Thymus (tissue), 11 donors: Measurements from ENCODE around the gene DAND5. TPM values are rescaled to one million over a fixed set of nuclear protein-coding genes. Genes with fewer than 3 reads are reported as not detected.
A peak's percentile ranks its signal among the peaks of the same experiment; 100 is the strongest.

Source experiments
- DNase-seq, 9 donors: peaks; one replicate each; pipeline ENCODE4 v3.0.0-alpha.2; 2013; ENCODE audit warnings: low spot score in 9 of 9, low read depth in 6 of 9, missing footprints in 1 of 9
- H3K27ac ChIP-seq, 2 donors: one replicate each; pipeline ENCODE4 v1.5.1; 2013; ENCODE audit warnings: control low read depth in 1 of 2, low read depth in 1 of 2, low read length in 1 of 2, mild to moderate bottlenecking in 1 of 2, moderate library complexity in 1 of 2
- H3K27me3 ChIP-seq, 2 donors: one replicate each; pipeline ENCODE4 v1.5.1; 2013; ENCODE audit warnings: low read length in 1 of 2; ENCODE audit not compliant: control insufficient read depth in 2 of 2, insufficient read depth in 1 of 2
- H3K36me3 ChIP-seq, 2 donors: one replicate each; pipeline ENCODE4 v1.5.1; 2013; ENCODE audit warnings: low read length in 1 of 2, mild to moderate bottlenecking in 1 of 2, moderate library complexity in 1 of 2; ENCODE audit not compliant: control insufficient read depth in 2 of 2, insufficient read depth in 2 of 2
- H3K4me1 ChIP-seq, 2 donors: one replicate each; pipeline ENCODE4 v1.5.1; 2013; ENCODE audit warnings: low read length in 2 of 2; ENCODE audit not compliant: control insufficient read depth in 2 of 2, insufficient read depth in 2 of 2
- H3K4me3 ChIP-seq, 2 donors: one replicate each; pipeline ENCODE4 v1.5.1; 2013; ENCODE audit warnings: low read length in 2 of 2, control low read depth in 1 of 2, mild to moderate bottlenecking in 1 of 2
- H3K9me3 ChIP-seq, 2 donors: one replicate each; pipeline ENCODE4 v1.5.1; 2013; ENCODE audit warnings: low read length in 1 of 2, mild to moderate bottlenecking in 1 of 2; ENCODE audit not compliant: control insufficient read depth in 2 of 2, insufficient read depth in 1 of 2
- WGBS: extraction: QIAGEN DNeasy Blood & Tissue Kit; methylation state at CpG from one replicate; pipeline ENCODE4 v1.1.7; 2013; 5-methylcytosine and 5-hydroxymethylcytosine counted together
- polyA plus RNA-seq: library from polyadenylated mRNA; stranded (reverse); fragments of 200-250 nt; gene quantifications from one replicate; pipeline ENCODE4 v1.2.3, GENCODE V29; 2013
- total RNA-seq: library from RNA; stranded (reverse); fragments of 120-200 nt; gene quantifications from one replicate; pipeline ENCODE4 v1.2.4, GENCODE V29; 2013
- donor health status: healthy.

Gene DAND5
- total and polyA plus RNA-seq, 2 donors: 0.09 TPM

DNA sequence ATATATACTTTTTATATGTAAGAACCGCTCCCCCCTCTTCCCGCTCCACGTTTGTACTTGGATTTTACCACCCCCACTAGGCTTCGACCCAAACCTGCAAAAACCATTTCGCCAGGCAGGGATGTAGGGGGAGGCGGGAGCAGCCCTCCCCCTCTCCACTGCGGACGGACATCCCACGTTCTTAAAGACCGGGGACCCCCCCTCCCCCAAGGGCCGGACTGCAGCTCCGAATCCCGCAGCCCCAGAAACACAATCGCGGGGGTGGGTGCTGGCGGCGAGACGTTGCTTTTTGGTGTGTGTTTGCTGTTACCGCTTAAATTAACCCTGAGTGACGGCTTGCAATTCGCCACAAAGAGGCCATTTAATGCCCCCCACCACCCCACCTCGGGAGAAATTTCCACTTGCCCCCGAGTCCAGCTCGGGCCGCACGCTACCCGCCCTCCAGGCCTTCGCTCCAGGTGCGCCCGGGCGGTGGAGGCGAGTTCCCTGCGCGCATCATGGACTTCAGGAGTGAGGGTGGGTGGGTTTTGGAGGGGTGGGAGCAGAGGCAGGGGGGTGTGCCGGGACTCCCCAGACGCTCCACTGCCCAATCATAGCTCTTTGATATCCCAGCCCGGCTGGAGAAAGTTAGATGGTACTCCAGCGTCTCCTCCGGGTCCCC, 41.7 kb downstream of the DAND5 start:
- peaks cover 3 to 21% of the 10 kb centered on the region in 2 donors for H3K9me3 ChIP-seq
- no peak for DNase-seq
- H3K4me1 ChIP-seq: peaks cover 0 to 14% of the 10 kb centered on the region in 2 donors
- H3K27me3 ChIP-seq: peaks cover 70 to 100% of the 10 kb centered on the region in 2 donors
- H3K36me3 ChIP-seq: no peaks in the 10 kb centered on the region
- WGBS: 22% methylated on average over 39 of the region's 39 CpGs
- H3K27ac ChIP-seq: no peak overlapping the region
- no peak overlapping the region for H3K4me3 ChIP-seq

DNA sequence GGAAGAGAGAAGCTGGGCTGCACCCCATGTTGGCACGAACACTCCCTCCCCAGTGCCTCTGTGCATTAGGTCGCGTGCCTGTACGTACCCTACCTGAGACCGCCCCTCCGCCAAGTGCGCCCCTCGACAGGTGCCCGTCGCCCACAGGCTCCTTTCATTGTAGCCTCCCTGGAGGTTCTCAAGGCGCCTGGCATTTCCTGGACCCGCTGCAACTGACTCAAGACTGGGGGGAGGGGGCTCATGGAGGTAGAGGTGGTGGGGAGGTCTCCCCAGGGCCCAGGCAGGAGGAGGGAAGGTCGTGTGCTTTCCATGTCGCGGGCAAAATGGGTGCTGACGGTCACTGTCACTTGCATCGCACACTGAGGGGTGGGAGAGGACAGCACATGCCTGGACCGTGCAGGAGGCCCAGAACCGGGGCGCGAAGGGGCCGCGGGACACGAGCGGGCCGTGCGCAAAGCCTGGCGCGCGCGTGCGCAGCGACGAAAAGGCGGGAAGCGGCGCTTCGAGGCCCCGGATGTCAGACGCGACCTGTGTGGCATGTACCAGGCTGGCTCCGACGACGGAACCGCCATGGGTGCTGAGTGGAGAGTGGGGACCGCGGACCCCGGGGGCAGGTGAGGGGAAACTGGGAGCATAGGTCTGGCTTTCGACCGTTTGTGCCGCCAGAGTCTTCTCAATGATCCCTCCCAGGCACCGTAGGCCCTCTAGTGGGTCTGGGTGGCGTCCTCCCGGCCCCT, 42.4 kb downstream of the DAND5 start:
- Histone ChIP-seq H3K27me3 (peaks cover 72 to 100% of the 10 kb centered on the region in 2 donors), H3K36me3 (no peaks in the 10 kb centered on the region), H3K9me3 (peaks cover 3 to 21% of the 10 kb centered on the region in 2 donors), H3K4me1 (peaks cover 0 to 14% of the 10 kb centered on the region in 2 donors), H3K27ac (no peak overlapping the region), H3K4me3 (no peak overlapping the region)
- DNase-seq: no peak
- 25% methylated on average over 54 of the region's 54 CpGs for WGBS

DNA sequence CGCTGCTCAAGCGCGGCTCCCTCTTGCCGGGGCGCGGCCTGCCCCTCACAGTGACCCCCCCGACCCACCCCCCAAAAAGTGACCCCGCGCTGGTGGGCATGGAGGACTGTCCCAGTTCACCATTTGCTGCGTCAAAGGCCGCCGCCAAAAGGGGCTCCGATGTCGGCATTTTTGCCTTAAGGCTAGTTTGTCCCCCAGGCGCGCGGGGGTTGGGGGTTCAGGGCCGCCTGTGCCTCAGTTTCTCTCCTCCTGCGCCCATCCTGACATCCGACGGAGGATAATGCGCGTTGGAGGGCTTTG, 43.0 kb downstream of the DAND5 start:
- no peaks in the 10 kb centered on the region for H3K36me3 ChIP-seq
- H3K4me3 ChIP-seq: no peak overlapping the region
- peaks cover 76 to 100% of the 10 kb centered on the region in 2 donors for H3K27me3 ChIP-seq
- peaks cover 0 to 14% of the 10 kb centered on the region in 2 donors for H3K4me1 ChIP-seq
- WGBS: 9% methylated on average over 23 of the region's 23 CpGs
- peaks cover 3 to 21% of the 10 kb centered on the region in 2 donors for H3K9me3 ChIP-seq
- no peak for DNase-seq
- peak overlapping the region in 1 of 2 donors; percentile 18 for H3K27ac ChIP-seq

DNA sequence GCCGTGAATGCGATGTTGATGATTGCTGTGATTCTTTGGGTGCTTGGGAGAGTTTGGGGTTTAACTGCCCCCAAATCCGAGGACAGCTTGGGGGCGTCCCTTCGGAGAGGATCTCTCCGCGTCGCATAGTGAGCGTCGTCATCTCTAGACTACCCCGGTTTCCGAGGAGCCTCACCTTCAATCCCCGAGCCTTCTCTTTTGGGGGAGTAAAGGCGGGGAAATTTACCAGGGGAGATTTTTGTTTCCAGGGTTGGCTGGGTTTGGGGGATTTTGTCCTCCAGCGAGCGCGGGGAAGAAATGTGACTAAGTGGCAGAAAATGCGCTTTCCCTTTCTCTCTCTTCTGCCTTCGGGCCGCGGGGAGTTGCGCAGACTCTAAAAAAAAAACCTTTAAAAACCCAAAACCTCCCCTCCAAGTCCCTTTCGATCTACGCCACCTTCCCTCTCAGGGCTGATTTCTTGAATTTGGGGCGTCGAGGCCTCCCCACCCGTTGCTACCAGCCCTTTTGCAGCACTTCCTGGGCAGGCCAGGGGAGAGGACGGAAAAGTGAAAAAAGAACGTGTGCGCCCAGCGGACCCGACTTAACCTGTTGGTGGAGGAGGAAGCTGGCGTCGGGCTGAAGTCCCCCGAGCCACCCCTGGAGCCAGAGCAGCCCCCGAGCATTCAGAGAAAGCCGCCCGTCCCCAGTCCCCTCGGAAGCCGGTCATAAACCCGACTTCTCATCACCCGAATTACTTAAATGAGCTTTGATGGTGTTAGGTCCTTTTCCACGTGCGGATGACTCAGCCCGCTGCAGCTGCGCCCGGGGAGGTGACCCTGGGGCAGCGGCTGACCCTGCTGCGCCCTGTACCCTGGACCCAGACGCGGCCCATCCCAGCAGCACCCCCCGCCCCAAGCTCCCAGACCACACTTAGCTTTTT, 43.6 kb downstream of the DAND5 start:
- H3K9me3 ChIP-seq: peaks cover 3 to 21% of the 10 kb centered on the region in 2 donors
- WGBS: 6% methylated on average over 52 of the region's 52 CpGs
- H3K27ac ChIP-seq: peak overlapping the region in 1 of 2 donors; percentile 18
- no peak for DNase-seq
- H3K4me1 ChIP-seq: peaks cover 0 to 14% of the 10 kb centered on the region in 2 donors
- peak overlapping the region in 1 of 2 donors; percentile 32 for H3K4me3 ChIP-seq
- peaks cover 80 to 100% of the 10 kb centered on the region in 2 donors for H3K27me3 ChIP-seq
- H3K36me3 ChIP-seq: no peaks in the 10 kb centered on the region

DNA sequence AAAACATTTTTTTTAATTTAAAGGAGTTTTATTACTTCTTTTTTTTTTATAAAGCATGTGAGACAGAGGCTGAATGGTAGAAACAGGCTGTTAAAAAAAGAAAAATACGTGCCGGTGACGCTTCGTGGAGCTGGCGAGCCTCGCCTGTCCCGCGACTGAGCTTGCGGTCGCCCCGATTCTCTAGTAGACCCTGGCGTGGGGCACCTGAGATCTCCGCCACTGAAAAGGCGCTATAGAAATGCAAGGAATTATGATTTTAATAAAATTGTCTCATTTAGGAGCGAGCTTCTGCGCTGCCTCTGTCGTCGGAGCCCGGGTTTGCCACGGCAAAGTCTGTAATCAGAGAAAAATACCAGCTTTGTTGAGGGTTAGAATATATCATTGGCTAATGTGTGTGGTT, 44.3 kb downstream of the DAND5 start:
- peaks cover 78 to 100% of the 10 kb centered on the region in 2 donors for H3K27me3 ChIP-seq
- peaks cover 3 to 21% of the 10 kb centered on the region in 2 donors for H3K9me3 ChIP-seq
- H3K27ac ChIP-seq: no peak overlapping the region
- WGBS: 4% methylated on average over 20 of the region's 20 CpGs
- H3K4me3 ChIP-seq: no peak overlapping the region
- DNase-seq: no peak
- no peaks in the 10 kb centered on the region for H3K36me3 ChIP-seq
- H3K4me1 ChIP-seq: peaks cover 0 to 14% of the 10 kb centered on the region in 2 donors

DNA sequence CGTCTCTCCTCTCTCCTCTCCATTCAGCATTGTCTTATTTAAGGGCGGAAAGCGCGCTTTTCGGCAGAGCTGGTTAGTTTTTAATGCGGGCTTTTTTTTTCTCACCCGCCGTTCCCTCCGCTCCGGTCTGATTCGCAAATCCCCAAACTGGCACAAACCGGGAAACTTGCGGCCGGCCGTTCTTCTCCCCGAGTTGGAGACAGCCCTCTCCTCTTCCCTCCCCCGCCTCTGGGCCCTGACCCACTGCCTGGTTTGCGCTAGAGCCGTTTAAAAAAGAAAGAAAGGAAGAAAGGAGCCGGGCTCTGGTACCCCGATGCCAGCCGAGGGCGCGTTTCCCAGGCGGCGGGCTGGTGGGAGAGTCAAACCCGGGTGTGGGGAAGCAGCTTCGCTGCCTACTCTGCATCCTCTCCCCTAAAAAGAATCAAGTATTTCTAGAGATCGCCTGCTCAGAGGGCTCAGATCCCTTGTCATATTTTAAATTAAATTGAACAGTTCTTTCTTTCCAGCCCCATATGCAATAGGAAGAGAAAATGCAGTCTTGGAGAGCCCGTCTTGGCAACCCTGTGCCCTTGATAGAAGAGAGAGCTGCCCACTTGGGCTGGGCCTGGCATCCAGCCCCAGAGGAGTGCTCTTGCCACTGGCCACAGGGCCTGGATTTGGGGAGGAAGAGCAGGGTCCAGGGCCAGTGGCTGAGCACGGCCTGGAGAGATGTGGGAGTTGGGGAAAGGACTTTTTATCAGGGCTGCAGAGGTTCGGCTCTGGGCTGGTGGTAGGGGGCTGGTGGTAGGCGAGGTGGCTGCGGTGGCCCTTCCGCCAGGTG, 44.9 kb downstream of the DAND5 start:
- H3K4me1 ChIP-seq: peaks cover 0 to 13% of the 10 kb centered on the region in 2 donors
- no peak overlapping the region for H3K4me3 ChIP-seq
- WGBS: 16% methylated on average over 35 of the region's 35 CpGs
- no peak for DNase-seq
- peaks cover 74 to 100% of the 10 kb centered on the region in 2 donors for H3K27me3 ChIP-seq
- no peaks in the 10 kb centered on the region for H3K36me3 ChIP-seq
- H3K27ac ChIP-seq: no peak overlapping the region
- peaks cover 3 to 21% of the 10 kb centered on the region in 2 donors for H3K9me3 ChIP-seq

DNA sequence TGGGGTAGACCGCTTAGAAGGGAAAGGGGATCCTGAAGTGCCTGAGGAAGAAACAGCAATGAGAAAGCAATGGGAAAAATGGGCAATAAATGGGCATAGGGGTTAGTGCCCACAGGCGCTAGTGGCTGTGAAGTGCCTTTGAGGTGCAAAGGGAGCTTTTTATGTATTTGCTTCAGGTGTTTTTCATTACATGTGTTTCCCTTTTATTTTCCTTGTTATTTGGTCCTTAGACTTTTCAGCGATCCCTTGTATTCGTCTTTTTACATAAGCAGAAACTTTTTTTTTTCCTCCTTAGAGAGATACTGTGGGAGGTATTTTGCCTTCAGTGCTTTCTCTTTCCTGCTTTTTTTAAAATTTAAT, 45.5 kb downstream of the DAND5 start:
- Histone ChIP-seq H3K27ac (no peak overlapping the region), H3K36me3 (no peaks in the 10 kb centered on the region), H3K9me3 (peaks cover 3 to 21% of the 10 kb centered on the region in 2 donors), H3K4me3 (no peak overlapping the region), H3K27me3 (peaks cover 71 to 100% of the 10 kb centered on the region in 2 donors), H3K4me1 (peaks cover 0 to 8% of the 10 kb centered on the region in 2 donors)
- 92% methylated on average over 4 of the region's 4 CpGs for WGBS
- no peak for DNase-seq

DNA sequence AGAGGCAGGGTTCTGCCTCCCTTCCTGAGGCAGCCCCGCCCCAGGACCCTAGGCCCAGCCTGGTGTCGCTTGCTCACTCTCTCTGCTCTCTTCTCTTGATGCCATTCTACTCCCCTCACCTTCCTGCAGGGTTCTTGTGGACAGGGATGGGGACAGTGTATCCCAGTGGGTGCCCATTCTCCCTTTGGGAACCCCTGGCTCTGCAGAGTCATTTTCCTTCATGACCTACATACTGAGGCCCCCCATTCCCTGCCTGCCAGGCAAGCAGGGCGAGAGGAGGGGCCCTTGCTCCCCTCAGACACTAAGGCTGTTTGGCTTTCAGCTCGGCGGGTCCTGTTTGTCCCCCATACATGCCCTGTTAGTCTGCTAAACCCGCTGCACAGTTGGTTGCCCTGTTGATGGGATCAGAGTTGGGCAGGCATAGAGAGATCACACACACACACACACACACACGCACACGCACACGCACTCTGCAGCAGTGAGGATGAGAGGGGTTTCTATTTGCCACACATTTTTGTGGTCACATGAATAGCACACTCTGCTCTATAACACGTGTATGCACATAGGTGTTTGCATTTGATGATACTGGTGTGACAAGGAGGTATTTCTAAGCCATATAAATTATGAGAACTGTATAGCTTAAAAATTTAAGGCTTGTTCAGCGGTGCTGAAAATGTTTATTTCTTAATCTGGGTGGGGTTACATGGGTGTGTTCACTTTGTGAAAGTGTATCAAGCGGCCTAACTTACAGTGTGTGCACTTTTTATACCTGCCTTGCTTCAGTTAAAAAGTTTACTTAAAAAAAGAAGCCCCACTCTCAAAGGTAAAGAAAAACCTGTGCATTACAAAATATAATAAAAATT, 46.2 kb downstream of the DAND5 start:
- Histone ChIP-seq H3K27me3 (peaks cover 67 to 100% of the 10 kb centered on the region in 2 donors), H3K9me3 (peaks cover 3 to 19% of the 10 kb centered on the region in 2 donors), H3K27ac (no peak overlapping the region), H3K4me3 (no peak overlapping the region), H3K4me1 (peaks cover 0 to 8% of the 10 kb centered on the region in 2 donors), H3K36me3 (no peaks in the 10 kb centered on the region)
- WGBS: 91% methylated on average over 12 of the region's 12 CpGs
- no peak for DNase-seq
